Prostate gland (tissue), 2 donors: ENCODE measurements around the gene VMO1. TPM values are rescaled to one million over a fixed set of nuclear protein-coding genes. Genes with fewer than 3 reads are reported as not detected.

Experiments used
- DNase-seq: peaks from one replicate; pipeline ENCODE4 v3.0.0-alpha.2; 2019; ENCODE audit warnings: low spot score
- H3K27ac ChIP-seq, 2 donors: fragments of 200-600 bp; sonication (generic); 2 replicates each; pipeline ENCODE4 v1.5.1; 2017 to 2019
- H3K27me3 ChIP-seq: fragments of 200-600 bp; sonication (generic); replicated peaks from 2 replicates; pipeline ENCODE4 v1.5.1; 2019; ENCODE audit not compliant: insufficient read depth
- H3K36me3 ChIP-seq, 2 donors: fragments of 200-600 bp; sonication (generic); 1 replicate in 1 of 2; 2 replicates in 1 of 2; pipeline versions ENCODE4 v1.5.1 to v1.8.1; 2017 to 2019
- H3K4me1 ChIP-seq: fragments of 200-600 bp; sonication (generic); replicated peaks from 2 replicates; pipeline ENCODE4 v1.5.1; 2019
- H3K4me3 ChIP-seq, 2 donors: fragments of 200-600 bp; sonication (generic); 2 replicates each; pipeline ENCODE4 v1.5.1; 2017 to 2019
- H3K9me3 ChIP-seq: fragments of 200-600 bp; sonication (generic); 2 replicates; pipeline ENCODE4 v1.5.1; 2017
- POLR2A ChIP-seq: fragments of 450-650 bp; IDR thresholded peaks from one replicate; pipeline ENCODE4 v1.6.1; 2016; ENCODE audit warnings: antibody characterized with exemption, mild to moderate bottlenecking
- POLR2AphosphoS5 ChIP-seq: sonication (generic); formaldehyde crosslinking; IDR thresholded peaks from one replicate; pipeline ENCODE4 v1.6.1; 2017; ENCODE audit warnings: antibody characterized with exemption
- WGBS: methylation state at CpG from one replicate; pipeline ENCODE4 v1.1.5; 2018; 5-methylcytosine and 5-hydroxymethylcytosine counted together
- intact Hi-C: fragments of 100-400 bp; cut with DNase I; formaldehyde crosslinking; loops from one replicate; pipeline ENCODE4 v1.14.2; 2022
- total RNA-seq, 2 donors: library from RNA; depleted of rRNA; stranded (reverse); fragments of >200 nt; gene quantifications; one replicate each; pipeline ENCODE4 v1.1.0, GENCODE V29; 2016
- TF ChIP-seq, protein P1 (sequence below), 4 experiments: fragments of 200-600 bp in 2 of 4; fragments of 450-650 bp in 2 of 4; sonication (generic) in 2 of 4; IDR thresholded peaks; 1 replicate in 3 of 4; 2 replicates in 1 of 4; pipeline ENCODE4 v1.5.1; 2016 to 2019; ENCODE audit warnings: antibody characterized with exemption in 4 of 4, mild to moderate bottlenecking in 2 of 4, moderate library complexity in 2 of 4

Gene VMO1
- total RNA-seq, 2 donors from 2014 or later: 2.6 TPM; not detected in 1

DNA sequence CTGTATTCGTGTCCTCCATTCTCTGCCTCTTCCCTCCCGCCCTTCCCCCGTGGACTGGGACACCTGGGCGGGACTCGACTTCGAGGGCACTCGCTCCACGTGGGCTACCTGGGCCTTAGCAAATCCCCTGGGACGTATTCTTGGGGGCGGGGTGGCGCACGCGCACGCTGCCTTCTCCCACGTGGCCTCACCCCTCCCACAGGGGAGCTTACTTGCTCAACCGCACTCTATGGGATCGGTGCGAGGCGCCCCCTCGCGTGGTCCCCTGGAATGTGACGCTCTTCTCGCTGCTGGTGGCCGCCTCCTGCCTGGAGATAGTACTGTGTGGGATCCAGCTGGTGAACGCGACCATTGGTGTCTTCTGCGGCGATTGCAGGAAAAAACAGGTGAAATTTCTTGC is 3.5 kb downstream of the VMO1 start:
- Histone ChIP-seq H3K36me3 (no peaks in the 10 kb centered on the region), H3K4me3 (no peak overlapping the region), H3K27me3 (peaks cover 1% of the 10 kb centered on the region), H3K4me1 (peaks cover 4% of the 10 kb centered on the region), H3K9me3 (no peaks in the 10 kb centered on the region), H3K27ac (no peak overlapping the region)
- WGBS: 37% methylated on average over 28 of the region's 28 CpGs
- no peak for DNase-seq
- intact Hi-C loops: no loop called here
- no peak for TF ChIP-seq POLR2A
- TF ChIP-seq, protein P1, sequence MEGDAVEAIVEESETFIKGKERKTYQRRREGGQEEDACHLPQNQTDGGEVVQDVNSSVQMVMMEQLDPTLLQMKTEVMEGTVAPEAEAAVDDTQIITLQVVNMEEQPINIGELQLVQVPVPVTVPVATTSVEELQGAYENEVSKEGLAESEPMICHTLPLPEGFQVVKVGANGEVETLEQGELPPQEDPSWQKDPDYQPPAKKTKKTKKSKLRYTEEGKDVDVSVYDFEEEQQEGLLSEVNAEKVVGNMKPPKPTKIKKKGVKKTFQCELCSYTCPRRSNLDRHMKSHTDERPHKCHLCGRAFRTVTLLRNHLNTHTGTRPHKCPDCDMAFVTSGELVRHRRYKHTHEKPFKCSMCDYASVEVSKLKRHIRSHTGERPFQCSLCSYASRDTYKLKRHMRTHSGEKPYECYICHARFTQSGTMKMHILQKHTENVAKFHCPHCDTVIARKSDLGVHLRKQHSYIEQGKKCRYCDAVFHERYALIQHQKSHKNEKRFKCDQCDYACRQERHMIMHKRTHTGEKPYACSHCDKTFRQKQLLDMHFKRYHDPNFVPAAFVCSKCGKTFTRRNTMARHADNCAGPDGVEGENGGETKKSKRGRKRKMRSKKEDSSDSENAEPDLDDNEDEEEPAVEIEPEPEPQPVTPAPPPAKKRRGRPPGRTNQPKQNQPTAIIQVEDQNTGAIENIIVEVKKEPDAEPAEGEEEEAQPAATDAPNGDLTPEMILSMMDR (IDR thresholded peaks at IDR 0.05): no peak
- TF ChIP-seq POLR2AphosphoS5: no peak

DNA sequence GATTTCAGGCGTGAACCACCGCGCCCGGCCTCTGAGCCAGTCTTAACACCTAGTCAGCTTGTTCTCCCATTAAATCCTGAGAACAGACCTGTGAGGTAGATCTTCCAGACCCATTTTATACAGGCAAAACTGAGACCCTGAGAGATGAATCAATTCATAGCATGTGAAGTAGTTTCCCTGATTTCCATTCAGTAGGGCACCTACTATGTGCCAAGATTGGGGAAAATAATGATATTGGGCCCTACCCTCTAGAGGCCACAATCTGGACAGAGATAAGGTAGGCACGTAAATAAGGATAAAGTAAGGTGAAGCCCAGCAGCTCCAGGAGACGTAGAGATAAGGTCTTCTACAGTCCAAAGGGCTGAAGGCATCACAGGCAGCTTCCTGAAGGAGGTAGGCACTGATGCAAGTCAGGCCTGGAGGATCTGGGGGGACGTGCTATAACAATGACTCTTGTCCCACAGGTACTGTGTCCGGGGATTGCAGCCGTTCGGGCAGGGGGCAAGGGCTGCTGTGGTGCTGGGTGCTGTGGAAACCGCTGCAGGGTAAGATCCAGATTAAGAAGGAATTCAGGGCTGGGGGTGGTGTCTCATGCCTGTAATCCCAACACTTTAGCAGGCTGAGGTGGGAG is 5.7 kb downstream of the VMO1 start:
- Histone ChIP-seq H3K9me3 (no peaks in the 10 kb centered on the region), H3K4me3 (no peak overlapping the region), H3K27ac (no peak overlapping the region), H3K36me3 (no peaks in the 10 kb centered on the region), H3K4me1 (no peaks in the 10 kb centered on the region), H3K27me3 (peaks cover 1% of the 10 kb centered on the region)
- no peak for DNase-seq
- intact Hi-C loops: no loop called here
- 87% methylated on average over 11 of the region's 11 CpGs for WGBS
- TF ChIP-seq POLR2A: no peak
- TF ChIP-seq POLR2AphosphoS5: no peak
- TF ChIP-seq, protein P1 (IDR thresholded peaks at IDR 0.05): no peak

DNA sequence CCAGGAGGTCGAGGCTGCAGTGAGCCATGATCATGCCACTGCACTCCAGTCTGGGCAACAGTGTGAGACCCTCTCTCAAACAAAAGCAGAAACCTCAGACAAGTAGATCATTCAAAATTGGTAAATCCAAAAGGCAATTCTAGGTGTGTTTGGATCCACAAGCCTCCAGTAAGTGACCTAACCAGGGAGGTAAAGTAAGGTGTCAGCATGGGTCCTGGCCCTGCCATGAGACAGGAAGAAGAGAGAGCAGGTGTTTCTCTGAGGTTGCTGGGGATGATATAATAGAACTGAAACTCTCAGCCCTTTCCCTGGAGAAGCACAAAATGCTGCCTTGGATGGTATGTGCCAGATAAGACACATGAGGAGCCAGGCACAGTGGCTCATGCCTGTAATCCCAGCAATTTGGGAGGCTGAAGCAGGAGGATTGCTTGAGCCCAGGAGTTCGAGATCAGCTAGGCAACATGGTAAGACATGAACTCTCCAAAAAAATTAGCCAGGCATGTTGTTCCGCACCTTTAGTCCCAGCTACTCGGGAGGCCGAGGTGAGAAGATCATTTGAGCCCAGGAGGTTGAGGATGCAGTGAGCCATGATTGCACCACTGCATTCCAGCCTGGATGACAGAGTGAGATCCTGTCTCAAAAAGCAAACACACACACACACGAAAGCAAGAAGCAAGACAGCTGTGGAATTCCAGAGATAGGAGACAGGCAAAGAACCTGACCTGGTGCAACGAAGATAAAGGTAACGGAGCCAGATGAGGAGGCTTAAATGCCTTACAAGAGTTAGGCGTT is 8.0 kb downstream of the VMO1 start:
- 69% methylated on average over 9 of the region's 9 CpGs for WGBS
- no peaks in the 10 kb centered on the region for H3K36me3 ChIP-seq
- H3K4me1 ChIP-seq: no peaks in the 10 kb centered on the region
- peaks cover 1% of the 10 kb centered on the region for H3K27me3 ChIP-seq
- no peak for DNase-seq
- TF ChIP-seq POLR2A (no peak), POLR2AphosphoS5 (no peak)
- TF ChIP-seq, protein P1 (IDR thresholded peaks at IDR 0.05): no peak
- intact Hi-C loops: no loop called here
- no peak overlapping the region for H3K27ac ChIP-seq
- H3K4me3 ChIP-seq: no peak overlapping the region
- H3K9me3 ChIP-seq: no peaks in the 10 kb centered on the region

DNA sequence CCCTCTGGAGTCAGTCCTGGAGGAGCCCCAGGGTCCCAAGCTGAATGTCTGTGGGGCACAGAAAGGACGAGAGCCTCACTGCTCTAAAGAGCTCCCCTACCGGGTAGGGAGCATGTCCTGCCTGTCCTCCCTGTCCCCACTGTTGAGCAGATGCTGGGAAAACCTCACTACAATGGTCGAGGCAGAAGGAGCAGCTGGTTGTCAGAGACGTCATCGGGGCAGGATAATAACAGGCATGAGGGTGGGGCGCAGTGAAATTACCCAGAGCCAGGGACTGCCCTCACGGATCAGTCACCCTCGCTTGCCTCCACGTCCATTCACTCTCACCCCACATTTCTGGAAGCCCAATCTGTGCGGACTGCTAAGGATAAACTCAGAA is 13.9 kb downstream of the VMO1 start:
- 63% methylated on average over 10 of the region's 10 CpGs for WGBS
- H3K36me3 ChIP-seq: no peaks in the 10 kb centered on the region
- H3K9me3 ChIP-seq: no peaks in the 10 kb centered on the region
- TF ChIP-seq POLR2AphosphoS5 (no peak), POLR2A (no peak)
- TF ChIP-seq, protein P1 (IDR thresholded peaks at IDR 0.05): no peak
- intact Hi-C loops: no loop called here
- H3K27me3 ChIP-seq: no peaks in the 10 kb centered on the region
- H3K27ac ChIP-seq: no peak overlapping the region
- no peak for DNase-seq
- H3K4me1 ChIP-seq: no peaks in the 10 kb centered on the region
- no peak overlapping the region for H3K4me3 ChIP-seq
